ENCODE data around the gene MPO.

- TF ChIP-seq, protein P1, sequence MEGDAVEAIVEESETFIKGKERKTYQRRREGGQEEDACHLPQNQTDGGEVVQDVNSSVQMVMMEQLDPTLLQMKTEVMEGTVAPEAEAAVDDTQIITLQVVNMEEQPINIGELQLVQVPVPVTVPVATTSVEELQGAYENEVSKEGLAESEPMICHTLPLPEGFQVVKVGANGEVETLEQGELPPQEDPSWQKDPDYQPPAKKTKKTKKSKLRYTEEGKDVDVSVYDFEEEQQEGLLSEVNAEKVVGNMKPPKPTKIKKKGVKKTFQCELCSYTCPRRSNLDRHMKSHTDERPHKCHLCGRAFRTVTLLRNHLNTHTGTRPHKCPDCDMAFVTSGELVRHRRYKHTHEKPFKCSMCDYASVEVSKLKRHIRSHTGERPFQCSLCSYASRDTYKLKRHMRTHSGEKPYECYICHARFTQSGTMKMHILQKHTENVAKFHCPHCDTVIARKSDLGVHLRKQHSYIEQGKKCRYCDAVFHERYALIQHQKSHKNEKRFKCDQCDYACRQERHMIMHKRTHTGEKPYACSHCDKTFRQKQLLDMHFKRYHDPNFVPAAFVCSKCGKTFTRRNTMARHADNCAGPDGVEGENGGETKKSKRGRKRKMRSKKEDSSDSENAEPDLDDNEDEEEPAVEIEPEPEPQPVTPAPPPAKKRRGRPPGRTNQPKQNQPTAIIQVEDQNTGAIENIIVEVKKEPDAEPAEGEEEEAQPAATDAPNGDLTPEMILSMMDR (IDR thresholded peaks at IDR 0.05 in 4 of 5, conservative IDR thresholded peaks at IDR 0.05 in 1 of 5): no peak
- TF ChIP-seq POLR2A (IDR thresholded peaks at IDR 0.05): no peak
Observed at GRCh38 chr17:58324409-58325288, 43.9 kb upstream of the MPO start.
